Hepatocyte (in vitro differentiated cells): Measurements from ENCODE around the gene AMMECR1L.

Experiments used
- EZH2 ChIP-seq: fragments of 200-600 bp; sonication (generic); IDR thresholded peaks from 2 replicates; pipeline ENCODE4 v1.6.1; 2016; ENCODE audit warnings: antibody characterized with exemption, mild to moderate bottlenecking, borderline replicate concordance
- EZH2phosphoT487 ChIP-seq: fragments of 200-600 bp; sonication (generic); IDR thresholded peaks from one replicate; pipeline ENCODE4 v1.6.1; 2018; ENCODE audit warnings: antibody characterized with exemption, mild to moderate bottlenecking, low read depth, moderate library complexity; ENCODE audit not compliant: unreplicated experiment, severe bottlenecking
- TF ChIP-seq, protein P1 (sequence below): fragments of 200-600 bp; sonication (generic); IDR thresholded peaks from 2 replicates; pipeline ENCODE4 v1.5.1; 2016; ENCODE audit warnings: antibody characterized with exemption, mild to moderate bottlenecking; ENCODE audit not compliant: poor library complexity

- TF ChIP-seq, protein P1, sequence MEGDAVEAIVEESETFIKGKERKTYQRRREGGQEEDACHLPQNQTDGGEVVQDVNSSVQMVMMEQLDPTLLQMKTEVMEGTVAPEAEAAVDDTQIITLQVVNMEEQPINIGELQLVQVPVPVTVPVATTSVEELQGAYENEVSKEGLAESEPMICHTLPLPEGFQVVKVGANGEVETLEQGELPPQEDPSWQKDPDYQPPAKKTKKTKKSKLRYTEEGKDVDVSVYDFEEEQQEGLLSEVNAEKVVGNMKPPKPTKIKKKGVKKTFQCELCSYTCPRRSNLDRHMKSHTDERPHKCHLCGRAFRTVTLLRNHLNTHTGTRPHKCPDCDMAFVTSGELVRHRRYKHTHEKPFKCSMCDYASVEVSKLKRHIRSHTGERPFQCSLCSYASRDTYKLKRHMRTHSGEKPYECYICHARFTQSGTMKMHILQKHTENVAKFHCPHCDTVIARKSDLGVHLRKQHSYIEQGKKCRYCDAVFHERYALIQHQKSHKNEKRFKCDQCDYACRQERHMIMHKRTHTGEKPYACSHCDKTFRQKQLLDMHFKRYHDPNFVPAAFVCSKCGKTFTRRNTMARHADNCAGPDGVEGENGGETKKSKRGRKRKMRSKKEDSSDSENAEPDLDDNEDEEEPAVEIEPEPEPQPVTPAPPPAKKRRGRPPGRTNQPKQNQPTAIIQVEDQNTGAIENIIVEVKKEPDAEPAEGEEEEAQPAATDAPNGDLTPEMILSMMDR, result no peak
- TF ChIP-seq EZH2phosphoT487 (no peak), EZH2 (no peak)
Observed at GRCh38 chr2:127917916-127918315, 32.2 kb upstream of the AMMECR1L start.
